Panc1 (cell line): ENCODE data around the gene ZRANB1. TPM values are rescaled to one million over a fixed set of nuclear protein-coding genes. Genes with fewer than 3 reads are reported as not detected.

ENCODE experiments used
- ATAC-seq: fragments of 200-7000 bp; cut with Tn5 transposase; 2 replicates; pipeline ENCODE4 v1.9.1; 2020; ENCODE audit warnings: mild to moderate bottlenecking, moderate library complexity
- BruUV-seq: library from RNA; stranded (reverse); fragments of 400-500 nt; replicated peaks from 2 replicates; lab custom pipeline; 2021; lab: Mats Ljungman, UMichigan
- CTCF ChIA-PET: fragments of 300-600 bp; sonication (Branson Sonifier 250); formaldehyde crosslinking; loops from one replicate; lab custom pipeline; 2022; ENCODE audit warnings: antibody characterized with exemption; lab: Charles Lee
- POLR2A ChIA-PET: fragments of 300-600 bp; sonication (Branson Sonifier 250); formaldehyde crosslinking; loops from one replicate; lab custom pipeline; 2022; ENCODE audit warnings: antibody characterized with exemption; lab: Charles Lee
- DNase-seq: peaks from one replicate; pipeline ENCODE4 v3.0.0-alpha.2; 2010; ENCODE audit warnings: low read depth, low spot score
- H3K27ac ChIP-seq: 2 replicates; pipeline ENCODE4 v1.5.1; 2011; ENCODE audit warnings: mild to moderate bottlenecking, low read length, inconsistent platforms
- H3K27me3 ChIP-seq: fragments of 200-500 bp; sonication (Bioruptor generic); 2 replicates; pipeline ENCODE4 v1.6.0; 2014; ENCODE audit warnings: low read length, inconsistent platforms; ENCODE audit not compliant: control insufficient read depth, insufficient read depth
- H3K36me3 ChIP-seq: fragments of 200-500 bp; sonication (Bioruptor generic); 2 replicates; pipeline ENCODE4 v1.5.1; 2014; ENCODE audit warnings: inconsistent platforms, mild to moderate bottlenecking, low read length, moderate library complexity; ENCODE audit not compliant: control insufficient read depth, insufficient read depth
- H3K4me1 ChIP-seq: 2 replicates; pipeline ENCODE4 v1.5.1; 2011; ENCODE audit warnings: inconsistent platforms, mild to moderate bottlenecking, low read length, moderate library complexity; ENCODE audit not compliant: control insufficient read depth, insufficient read depth
- H3K4me3 ChIP-seq, 2 experiments: 2 replicates each; pipeline ENCODE4 v1.5.1; 2011 to 2012; ENCODE audit warnings: low read depth in 2 of 2, low read length in 2 of 2, mild to moderate bottlenecking in 2 of 2, inconsistent platforms in 1 of 2, moderate library complexity in 1 of 2
- H3K9me3 ChIP-seq: fragments of 200-500 bp; sonication (Bioruptor generic); 2 replicates; pipeline ENCODE4 v1.5.1; 2014; ENCODE audit warnings: low read depth, mild to moderate bottlenecking, inconsistent platforms, low read length, moderate library complexity; ENCODE audit not compliant: control insufficient read depth, insufficient read depth
- CTCF ChIP-seq: fragments of 450-650 bp; IDR thresholded peaks from 2 replicates; pipeline ENCODE4 v1.5.1; 2017; ENCODE audit warnings: mild to moderate bottlenecking
- POLR2AphosphoS5 ChIP-seq: IDR thresholded peaks from 2 replicates; pipeline ENCODE4 v1.6.1; 2012; ENCODE audit warnings: mild to moderate bottlenecking, low read depth, low read length, moderate library complexity
- REST ChIP-seq, 2 experiments: IDR thresholded peaks; 2 replicates each; pipeline ENCODE4 v1.6.1; 2011 to 2012; ENCODE audit warnings: low read depth in 2 of 2, control low read depth in 1 of 2, low read length in 1 of 2, mild to moderate bottlenecking in 1 of 2, moderate library complexity in 1 of 2; ENCODE audit not compliant: insufficient read depth in 1 of 2
- SIN3A ChIP-seq: IDR thresholded peaks from 2 replicates; pipeline ENCODE4 v1.6.1; 2012; ENCODE audit warnings: low read depth, mild to moderate bottlenecking, low read length, moderate library complexity, borderline replicate concordance; ENCODE audit not compliant: insufficient read depth
- TCF7L2 ChIP-seq: IDR thresholded peaks from 2 replicates; pipeline ENCODE4 v1.6.1; 2011; ENCODE audit warnings: mild to moderate bottlenecking, low read depth, low read length, inconsistent platforms
- in situ Hi-C: cut with HindIII; loops from 2 replicates; pipeline ENCODE4 v1.10.0; 2016; ENCODE audit warnings: low sequenced_read_pairs, low pct_unique_long_range_greater_than_20kb
- intact Hi-C: fragments of 100-400 bp; cut with micrococcal nuclease; formaldehyde crosslinking; loops from one replicate; pipeline ENCODE4 v1.10.0; 2022; ENCODE audit not compliant: unreplicated experiment
- total RNA-seq: library from RNA; stranded (reverse); gene quantifications from one replicate; pipeline ENCODE4 v1.2.1, GENCODE V29; 2021; ENCODE audit not compliant: unreplicated experiment

The ZRANB1 gene
- total RNA-seq, 1 experiment from 2014 or later, result 23.2 TPM

GRCh38 chr10:125034675-125035074 is 92.8 kb downstream of the ZRANB1 start:
- H3K27ac ChIP-seq, result peak overlapping the region; percentile 15; the same call in 1 of the 2 replicates
- H3K9me3 ChIP-seq, result no peaks in the 10 kb centered on the region
- no peak for TF ChIP-seq CTCF
- peak; percentile 40; the same call in 1 of the 2 replicates for TF ChIP-seq POLR2AphosphoS5
- no peak for TF ChIP-seq TCF7L2
- peaks cover 42% of the 10 kb centered on the region for H3K4me1 ChIP-seq
- H3K4me3 ChIP-seq, result no peak overlapping the region
- CTCF ChIA-PET, result interaction anchor here (0.6 kb wide), 1 partner anchor 1650 kb away, joined by 3 read pairs; no protein-coding TSS in a partner anchor
- H3K27me3 ChIP-seq, result no peaks in the 10 kb centered on the region
- intact Hi-C loops, result no loop called here
- POLR2A ChIA-PET, result interaction anchor here (0.5 kb wide), 1 partner anchor 542 kb away, joined by 3 read pairs; no protein-coding TSS in a partner anchor
- DNase-seq (no peak), ATAC-seq (peak; percentile 46; the same call in 1 of the 2 replicates)
- no TSS peak for BruUV-seq
- in situ Hi-C loops, result no loop called here
- H3K36me3 ChIP-seq, result peaks cover 2% of the 10 kb centered on the region; the same call in 1 of the 2 replicates

GRCh38 chr10:125035136-125035535 is 93.2 kb downstream of the ZRANB1 start:
- H3K4me1 ChIP-seq, result peaks cover 42% of the 10 kb centered on the region
- TSS peak; percentile 9 for BruUV-seq
- DNase-seq (no peak), ATAC-seq (peak; percentile 28; the same call in 1 of the 2 replicates)
- H3K27me3 ChIP-seq, result no peaks in the 10 kb centered on the region
- H3K36me3 ChIP-seq, result peaks cover 2% of the 10 kb centered on the region; the same call in 1 of the 2 replicates
- no peaks in the 10 kb centered on the region for H3K9me3 ChIP-seq
- intact Hi-C loops (no loop called here), in situ Hi-C loops (no loop called here)
- TF ChIP-seq SIN3A, result no peak
- TF ChIP-seq TCF7L2, result no peak
- TF ChIP-seq REST (IDR thresholded peaks at IDR 0.05; ENCODE audit: insufficient read depth in 1 of 2, low read depth in 2 of 2, low read length in 1 of 2), result no peak
- TF ChIP-seq CTCF, result no peak
- TF ChIP-seq POLR2AphosphoS5, result no peak
- ChIA-PET POLR2A (no interaction called here), CTCF (interaction anchor here (0.6 kb wide), 1 partner anchor 1651 kb away, joined by 3 read pairs; no protein-coding TSS in a partner anchor)
- H3K4me3 ChIP-seq, result no peak overlapping the region
- H3K27ac ChIP-seq, result peak overlapping the region; percentile 15; the same call in 1 of the 2 replicates
